Caco-2 (cell line): ENCODE data around the gene GPRC6A. TPM values are rescaled to one million over a fixed set of nuclear protein-coding genes. Genes with fewer than 3 reads are reported as not detected.

ENCODE experiments used
- BruUV-seq: library from RNA; stranded (reverse); fragments of 400-500 nt; replicated peaks from 2 replicates; lab custom pipeline; 2021; lab: Mats Ljungman, UMichigan
- CTCF ChIA-PET: fragments of 300-600 bp; sonication (Branson Sonifier 250); formaldehyde crosslinking; loops from one replicate; lab custom pipeline; 2022; ENCODE audit warnings: antibody characterized with exemption; lab: Charles Lee
- POLR2A ChIA-PET: fragments of 300-600 bp; sonication (Branson Sonifier 250); formaldehyde crosslinking; loops from one replicate; lab custom pipeline; 2022; ENCODE audit warnings: antibody characterized with exemption; lab: Charles Lee
- DNase-seq, 2 experiments: peaks; one replicate each; pipeline versions ENCODE4 v3.0.0 to v3.0.0-alpha.2; 2020 to 2022
- H3K27me3 ChIP-seq: replicated peaks from 2 replicates; pipeline ENCODE4 v1.6.0; 2011; ENCODE audit warnings: low read length; ENCODE audit not compliant: control insufficient read depth, insufficient read depth
- H3K36me3 ChIP-seq: 2 replicates; pipeline ENCODE4 v1.5.1; 2011; ENCODE audit warnings: low read length; ENCODE audit not compliant: control insufficient read depth, insufficient read depth
- H3K4me1 ChIP-seq: fragments of 250-450 bp; sonication (Bioruptor Pico); 2 replicates; pipeline ENCODE4 v1.5.1; 2020; ENCODE audit warnings: mild to moderate bottlenecking
- H3K4me3 ChIP-seq: 2 replicates; pipeline ENCODE4 v1.5.1; 2011; ENCODE audit warnings: low read depth, mild to moderate bottlenecking, control low read depth, low read length
- H3K9me3 ChIP-seq: fragments of 250-450 bp; sonication (Bioruptor Pico); 2 replicates; pipeline ENCODE4 v1.5.1; 2020; ENCODE audit warnings: mild to moderate bottlenecking, moderate library complexity
- H3K27ac Mint-ChIP-seq: one replicate; pipeline ENCODE4 v1.8.0; 2022; ENCODE audit warnings: mixed read lengths; ENCODE audit not compliant: unreplicated experiment
- H3K27me3 Mint-ChIP-seq: one replicate; pipeline ENCODE4 v1.8.0; 2022; ENCODE audit warnings: mixed read lengths; ENCODE audit not compliant: insufficient read depth, unreplicated experiment
- H3K36me3 Mint-ChIP-seq: one replicate; pipeline ENCODE4 v1.8.0; 2022; ENCODE audit warnings: mild to moderate bottlenecking, mixed read lengths; ENCODE audit not compliant: insufficient read depth, unreplicated experiment
- H3K4me1 Mint-ChIP-seq: one replicate; pipeline ENCODE4 v1.8.0; 2022; ENCODE audit warnings: low read depth, mixed read lengths; ENCODE audit not compliant: unreplicated experiment
- H3K4me3 Mint-ChIP-seq: one replicate; pipeline ENCODE4 v1.8.0; 2022; ENCODE audit warnings: mild to moderate bottlenecking, moderate library complexity, mixed read lengths; ENCODE audit not compliant: unreplicated experiment
- H3K9me3 Mint-ChIP-seq: one replicate; pipeline ENCODE4 v1.8.0; 2022; ENCODE audit warnings: mixed read lengths; ENCODE audit not compliant: unreplicated experiment
- intact Hi-C: fragments of 100-400 bp; cut with micrococcal nuclease; formaldehyde crosslinking; loops from one replicate; pipeline ENCODE4 v1.10.0; 2022; ENCODE audit not compliant: unreplicated experiment
- total RNA-seq: library from RNA; stranded (reverse); gene quantifications from 2 replicates; pipeline ENCODE4 v1.2.3, GENCODE V29; 2022
- TF ChIP-seq, protein P1 (sequence below), 2 experiments: fragments of 200-600 bp in 1 of 2; IDR thresholded peaks; 1 replicate in 1 of 2; 2 replicates in 1 of 2; pipeline versions ENCODE4 v1.5.1 to v1.8.0; 2011 to 2022; ENCODE audit warnings: antibody characterized with exemption in 1 of 2, control low read depth in 1 of 2, inconsistent platforms in 1 of 2, low read depth in 1 of 2, low read length in 1 of 2, mild to moderate bottlenecking in 1 of 2, moderate library complexity in 1 of 2; ENCODE audit not compliant: insufficient read depth in 1 of 2, severe bottlenecking in 1 of 2, unreplicated experiment in 1 of 2

GPRC6A gene
- total RNA-seq, 1 experiment from 2014 or later = 0.41 TPM

DNA sequence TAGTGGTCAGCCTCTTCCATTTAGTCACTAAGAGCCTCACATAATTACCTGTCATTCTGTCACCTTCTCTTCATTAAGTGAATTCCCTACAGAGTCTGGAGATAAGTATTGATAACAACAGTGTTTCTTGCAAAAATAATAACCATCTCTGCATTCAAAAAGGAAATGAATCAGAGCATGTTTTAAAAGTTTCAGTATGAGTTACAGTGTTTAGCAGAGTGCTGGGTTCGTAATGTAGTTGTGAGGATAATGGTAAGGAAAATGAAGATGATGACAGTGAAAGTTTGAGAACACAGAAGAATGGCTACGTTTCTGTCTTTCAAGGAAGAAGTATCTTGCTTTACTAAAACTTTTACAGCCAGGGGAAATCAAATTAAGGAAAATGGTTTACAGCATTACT is 31.3 kb downstream of the GPRC6A start:
- intact Hi-C loops = no loop called here
- TF ChIP-seq, protein P1, sequence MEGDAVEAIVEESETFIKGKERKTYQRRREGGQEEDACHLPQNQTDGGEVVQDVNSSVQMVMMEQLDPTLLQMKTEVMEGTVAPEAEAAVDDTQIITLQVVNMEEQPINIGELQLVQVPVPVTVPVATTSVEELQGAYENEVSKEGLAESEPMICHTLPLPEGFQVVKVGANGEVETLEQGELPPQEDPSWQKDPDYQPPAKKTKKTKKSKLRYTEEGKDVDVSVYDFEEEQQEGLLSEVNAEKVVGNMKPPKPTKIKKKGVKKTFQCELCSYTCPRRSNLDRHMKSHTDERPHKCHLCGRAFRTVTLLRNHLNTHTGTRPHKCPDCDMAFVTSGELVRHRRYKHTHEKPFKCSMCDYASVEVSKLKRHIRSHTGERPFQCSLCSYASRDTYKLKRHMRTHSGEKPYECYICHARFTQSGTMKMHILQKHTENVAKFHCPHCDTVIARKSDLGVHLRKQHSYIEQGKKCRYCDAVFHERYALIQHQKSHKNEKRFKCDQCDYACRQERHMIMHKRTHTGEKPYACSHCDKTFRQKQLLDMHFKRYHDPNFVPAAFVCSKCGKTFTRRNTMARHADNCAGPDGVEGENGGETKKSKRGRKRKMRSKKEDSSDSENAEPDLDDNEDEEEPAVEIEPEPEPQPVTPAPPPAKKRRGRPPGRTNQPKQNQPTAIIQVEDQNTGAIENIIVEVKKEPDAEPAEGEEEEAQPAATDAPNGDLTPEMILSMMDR (IDR thresholded peaks at IDR 0.05; ENCODE audit: insufficient read depth in 1 of 2, low read depth in 1 of 2, low read length in 1 of 2, severe bottlenecking in 1 of 2, unreplicated experiment in 1 of 2) = no peak
- no peaks in the 10 kb centered on the region; the same call in 1 of the 2 replicates for H3K36me3 ChIP-seq
- Mint-ChIP-seq H3K27ac (no peak overlapping the region), H3K4me3 (no peak overlapping the region), H3K27me3 (no peaks in the 10 kb centered on the region), H3K4me1 (no peaks in the 10 kb centered on the region), H3K36me3 (no peaks in the 10 kb centered on the region), H3K9me3 (peaks cover under 1% of the 10 kb centered on the region)
- ChIA-PET POLR2A (no interaction called here), CTCF (no interaction called here)
- no TSS peak for BruUV-seq
- no peak for DNase-seq
- H3K4me3 ChIP-seq = no peak overlapping the region
- H3K27me3 ChIP-seq = no peaks in the 10 kb centered on the region
- H3K9me3 ChIP-seq = no peaks in the 10 kb centered on the region
- H3K4me1 ChIP-seq = 0 out of 2 replicates have a peak, but pooled peaks cover 3% of the 10 kb centered on the region

DNA sequence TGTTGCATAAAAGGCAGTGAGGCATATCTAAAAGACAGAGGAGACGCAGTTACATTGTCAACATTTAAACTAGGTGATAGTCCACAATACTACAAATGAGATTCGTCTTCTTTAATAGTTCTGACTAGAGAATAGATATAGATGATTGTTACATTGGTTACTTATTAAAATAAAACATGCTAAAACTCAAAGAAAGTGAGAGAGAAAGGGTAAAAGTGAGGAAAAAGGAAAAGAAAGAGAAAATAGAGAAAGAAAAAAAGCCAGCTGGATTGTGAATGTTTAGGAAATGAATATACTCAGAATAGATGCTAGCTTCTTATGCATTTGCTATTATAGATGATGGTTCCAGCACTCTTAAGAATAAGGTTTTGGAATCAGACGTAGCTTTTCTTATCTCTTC is 35.7 kb downstream of the GPRC6A start:
- DNase-seq = no peak
- POLR2A ChIA-PET = no interaction called here
- no peak overlapping the region for H3K27ac Mint-ChIP-seq
- H3K36me3 Mint-ChIP-seq = no peaks in the 10 kb centered on the region
- Histone ChIP-seq H3K36me3 (no peaks in the 10 kb centered on the region), H3K4me3 (no peak overlapping the region), H3K27me3 (no peaks in the 10 kb centered on the region), H3K9me3 (peaks cover 4% of the 10 kb centered on the region; the same call in 1 of the 2 replicates), H3K4me1 (no peaks in the 10 kb centered on the region)
- no peak overlapping the region for H3K4me3 Mint-ChIP-seq
- TF ChIP-seq, protein P1 (IDR thresholded peaks at IDR 0.05; ENCODE audit: insufficient read depth in 1 of 2, low read depth in 1 of 2, low read length in 1 of 2, severe bottlenecking in 1 of 2, unreplicated experiment in 1 of 2) = no peak
- H3K4me1 Mint-ChIP-seq = no peaks in the 10 kb centered on the region
- BruUV-seq = no TSS peak
- H3K27me3 Mint-ChIP-seq = no peaks in the 10 kb centered on the region
- H3K9me3 Mint-ChIP-seq = no peaks in the 10 kb centered on the region
- intact Hi-C loops = no loop called here
- CTCF ChIA-PET = no interaction called here

DNA sequence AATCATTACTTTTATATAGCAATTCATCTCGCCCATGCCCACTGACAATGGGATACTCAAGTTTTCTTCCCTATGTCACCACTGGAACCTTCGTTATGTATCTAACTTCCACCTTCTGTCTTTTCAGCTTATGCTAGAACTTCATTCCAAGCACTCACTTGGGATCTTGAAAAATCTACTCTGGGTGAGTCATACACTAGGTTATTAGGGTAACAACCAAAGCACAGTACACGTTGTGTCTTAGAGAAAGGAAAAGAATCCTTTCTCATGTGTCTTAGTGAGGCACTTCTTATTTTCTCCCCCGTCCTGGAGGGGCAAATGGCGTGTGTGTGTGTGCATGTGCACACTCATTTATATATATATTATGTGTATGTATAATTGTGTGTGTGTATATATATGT is 45.0 kb downstream of the GPRC6A start:
- H3K4me1 ChIP-seq = no peaks in the 10 kb centered on the region
- H3K36me3 ChIP-seq = no peaks in the 10 kb centered on the region
- Mint-ChIP-seq H3K27ac (no peak overlapping the region), H3K4me1 (peaks cover 12% of the 10 kb centered on the region), H3K27me3 (peaks cover 2% of the 10 kb centered on the region), H3K9me3 (no peaks in the 10 kb centered on the region), H3K36me3 (peaks cover 6% of the 10 kb centered on the region), H3K4me3 (no peak overlapping the region)
- TF ChIP-seq, protein P1 (IDR thresholded peaks at IDR 0.05; ENCODE audit: insufficient read depth in 1 of 2, low read depth in 1 of 2, low read length in 1 of 2, severe bottlenecking in 1 of 2, unreplicated experiment in 1 of 2) = no peak
- ChIA-PET POLR2A (no interaction called here), CTCF (no interaction called here)
- H3K4me3 ChIP-seq = no peak overlapping the region
- BruUV-seq = no TSS peak
- DNase-seq = no peak
- no peaks in the 10 kb centered on the region for H3K27me3 ChIP-seq
- peaks cover 2% of the 10 kb centered on the region; the same call in 1 of the 2 replicates for H3K9me3 ChIP-seq
- intact Hi-C loops = no loop called here
